ENCODE measurements around the gene PUS10. TPM values are rescaled to one million over a fixed set of nuclear protein-coding genes. Genes with fewer than 3 reads are reported as not detected.
A peak's percentile ranks its signal among the peaks of the same experiment; 100 is the strongest.

Gene PUS10
- polyA plus RNA-seq, 2 of the 4 experiments (the other 2 are of a cell fraction) = 3.3 to 9.3 TPM

GRCh38 chr2:60976256-60976850, 41.7 kb downstream of the PUS10 start:
- POLR2A ChIA-PET = no interaction called here
- FAIRE-seq = no peak

GRCh38 chr2:60974652-60975051, 43.4 kb downstream of the PUS10 start:
- POLR2A ChIA-PET = interaction anchor here (0.5 to 0.7 kb wide), 4 partner anchors 19 to 249 kb away, joined by 3 to 6 read pairs (median 3); no protein-coding TSS in a partner anchor
- CTCF ChIA-PET = interaction anchor here (0.7 to 0.9 kb wide), 2 partner anchors 9 to 20 kb away, joined by 3 read pairs; no protein-coding TSS in a partner anchor
- Histone ChIP-seq H3K27ac (no peak overlapping the region), H3K4me2 (no peak overlapping the region), H3K4me3 (no peak overlapping the region), H3K9me3 (no peaks in the 10 kb centered on the region), H3K4me1 (no peaks in the 10 kb centered on the region)
- 94% methylated on average over 16 of the region's 16 CpGs for WGBS (ENCODE audit: missing lambda C conversion rate)
- no peak for FAIRE-seq
- ATAC-seq = peak in 1 of 2 experiments; percentile 28; a peak in 3 of 6 replicates
- TF ChIP-seq HDAC2 (IDR thresholded peaks at IDR 0.05) (no peak), KDM5A (IDR thresholded peaks at IDR 0.05) (no peak), MAFK (IDR thresholded peaks at IDR 0.05; ENCODE audit: partially characterized antibody) (no peak), RCOR1 (IDR thresholded peaks at IDR 0.05; ENCODE audit: low read depth, low read length) (no peak), TFCP2L1 (CRISPR knock-in tag; IDR thresholded peaks at IDR 0.05) (no peak)
- TF ChIP-seq, protein P1, sequence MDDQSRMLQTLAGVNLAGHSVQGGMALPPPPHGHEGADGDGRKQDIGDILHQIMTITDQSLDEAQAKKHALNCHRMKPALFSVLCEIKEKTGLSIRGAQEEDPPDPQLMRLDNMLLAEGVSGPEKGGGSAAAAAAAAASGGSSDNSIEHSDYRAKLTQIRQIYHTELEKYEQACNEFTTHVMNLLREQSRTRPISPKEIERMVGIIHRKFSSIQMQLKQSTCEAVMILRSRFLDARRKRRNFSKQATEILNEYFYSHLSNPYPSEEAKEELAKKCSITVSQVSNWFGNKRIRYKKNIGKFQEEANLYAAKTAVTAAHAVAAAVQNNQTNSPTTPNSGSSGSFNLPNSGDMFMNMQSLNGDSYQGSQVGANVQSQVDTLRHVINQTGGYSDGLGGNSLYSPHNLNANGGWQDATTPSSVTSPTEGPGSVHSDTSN (IDR thresholded peaks at IDR 0.05) = no peak
- no peak for DNase-seq (ENCODE audit: low read depth in 1 of 2, low spot score in 1 of 2)

More at GRCh38 chr2:60976256-60976850, 41.7 kb downstream of the PUS10 start:
- TF ChIP-seq FOXS1 (CRISPR knock-in tag; IDR thresholded peaks at IDR 0.05) (no peak), MAFK (IDR thresholded peaks at IDR 0.05; ENCODE audit: partially characterized antibody) (no peak), ELK1 (IDR thresholded peaks at IDR 0.05; ENCODE audit: low read depth, low read length) (no peak), JUNB (IDR thresholded peaks at IDR 0.05) (no peak), HOXB13 (CRISPR knock-in tag; IDR thresholded peaks at IDR 0.05; ENCODE audit: low read depth) (no peak)
- Histone ChIP-seq H3K4me2 (no peak overlapping the region), H3K4me1 (no peaks in the 10 kb centered on the region), H3K4me3 (no peak overlapping the region), H3K9me3 (no peaks in the 10 kb centered on the region), H3K27ac (no peak overlapping the region)
- DNase-seq (ENCODE audit: low read depth in 1 of 2, low spot score in 1 of 2) (no peak), ATAC-seq (no peak)
- 87% methylated on average over 3 of the region's 3 CpGs for WGBS (ENCODE audit: missing lambda C conversion rate)
- CTCF ChIA-PET = interaction anchor here (1.4 to 2.4 kb wide), 2 partner anchors 22 to 269 kb away, joined by 4 to 10 read pairs; no protein-coding TSS in a partner anchor

- no peak overlapping the region for H3K4me3 ChIP-seq
- TF ChIP-seq TFCP2L1 (CRISPR knock-in tag; IDR thresholded peaks at IDR 0.05) (no peak), ZSCAN20 (CRISPR knock-in tag; IDR thresholded peaks at IDR 0.05) (no peak), FOXS1 (CRISPR knock-in tag; IDR thresholded peaks at IDR 0.05) (no peak), EHMT2 (IDR thresholded peaks at IDR 0.05; ENCODE audit: low read depth) (no peak), FOSL2 (IDR thresholded peaks at IDR 0.05) (no peak), FOSL2 (CRISPR knock-in tag; IDR thresholded peaks at IDR 0.05) (no peak), EHF (CRISPR knock-in tag; IDR thresholded peaks at IDR 0.05) (no peak), MYC (IDR thresholded peaks at IDR 0.05; ENCODE audit: borderline replicate concordance, low read length) (no peak), NPAS2 (CRISPR knock-in tag; IDR thresholded peaks at IDR 0.05; ENCODE audit: borderline replicate concordance) (no peak), NR3C1 (IDR thresholded peaks at IDR 0.05) (no peak)
- POLR2A ChIA-PET = interaction anchor here (0.6 kb wide), 1 partner anchor 31 kb away, joined by 3 read pairs; no protein-coding TSS in a partner anchor
- FAIRE-seq (no peak), DNase-seq (ENCODE audit: low read depth in 1 of 2, low spot score in 1 of 2) (no peak), ATAC-seq (peak in 1 of 2 experiments; percentile 57; a peak in 4 of 6 replicates)
- no peak overlapping the region for H3K4me2 ChIP-seq
- peaks cover 7% of the 10 kb centered on the region; the same call in 2 of the 3 replicates for H3K4me1 ChIP-seq
- H3K9me3 ChIP-seq = no peaks in the 10 kb centered on the region
- 40% methylated on average over 5 of the region's 5 CpGs for WGBS (ENCODE audit: missing lambda C conversion rate)
- H3K27ac ChIP-seq = no peak overlapping the region
- CTCF ChIA-PET = no interaction called here
These were observed 44.4 kb downstream of the PUS10 start for GRCh38 chr2:60973705-60974104.

All from A549 (cell line).